HUDEP-2 (cell line): ENCODE results near the gene NUP188.

Experiments
- DNase-seq, 76 experiments: peaks; one replicate each; lab custom pipeline; 2025; ENCODE audit not compliant: unreplicated experiment in 76 of 76; lab: John Stamatoyannopoulos, UW

The NUP188 gene

GRCh38 chr9:129005336-129005997 lies 58.0 kb downstream of the NUP188 start:
- no peak for DNase-seq

- peak in 71 of 76 experiments; percentile 12 to 82 (median 57) for DNase-seq
Measured at GRCh38 chr9:129006328-129007034, 59.0 kb downstream of the NUP188 start.

GRCh38 chr9:129007035-129007765 lies 59.7 kb downstream of the NUP188 start:
- peak in 3 of 76 experiments; percentile 5 to 24 (median 11) for DNase-seq

- no peak for DNase-seq
Measured at GRCh38 chr9:129007766-129008468, 60.4 kb downstream of the NUP188 start.

GRCh38 chr9:129008469-129008965 lies 61.0 kb downstream of the NUP188 start:
- DNase-seq = no peak

- DNase-seq = no peak
Measured at GRCh38 chr9:129008986-129009583, 61.6 kb downstream of the NUP188 start.

GRCh38 chr9:129009584-129010141 lies 62.2 kb downstream of the NUP188 start:
- DNase-seq = no peak

- no peak for DNase-seq
Measured at GRCh38 chr9:129010267-129010975, 62.9 kb downstream of the NUP188 start.

- no peak for DNase-seq
Measured at GRCh38 chr9:129011170-129011569, 63.7 kb downstream of the NUP188 start.

- no peak for DNase-seq
Measured at GRCh38 chr9:129011761-129012181, 64.3 kb downstream of the NUP188 start.

- DNase-seq = no peak
Measured at GRCh38 chr9:129012343-129012742, 64.8 kb downstream of the NUP188 start.

- no peak for DNase-seq
Measured at GRCh38 chr9:129012893-129013448, 65.5 kb downstream of the NUP188 start.

GRCh38 chr9:129013674-129014073 lies 66.2 kb downstream of the NUP188 start:
- DNase-seq = no peak

- no peak for DNase-seq
Measured at GRCh38 chr9:129014124-129014523, 66.6 kb downstream of the NUP188 start.

GRCh38 chr9:129014608-129015007 lies 67.1 kb downstream of the NUP188 start:
- DNase-seq = no peak

- no peak for DNase-seq
Measured at GRCh38 chr9:129021091-129021490, 73.6 kb downstream of the NUP188 start.

GRCh38 chr9:129022037-129022436 lies 74.5 kb downstream of the NUP188 start:
- no peak for DNase-seq

GRCh38 chr9:129023036-129023907 lies 75.8 kb downstream of the NUP188 start:
- DNase-seq = peak in 72 of 76 experiments; percentile 39 to 92 (median 66)
